Measurements from ENCODE around the gene PARVA.
A peak's percentile ranks its signal among the peaks of the same experiment; 100 is the strongest.

DNA sequence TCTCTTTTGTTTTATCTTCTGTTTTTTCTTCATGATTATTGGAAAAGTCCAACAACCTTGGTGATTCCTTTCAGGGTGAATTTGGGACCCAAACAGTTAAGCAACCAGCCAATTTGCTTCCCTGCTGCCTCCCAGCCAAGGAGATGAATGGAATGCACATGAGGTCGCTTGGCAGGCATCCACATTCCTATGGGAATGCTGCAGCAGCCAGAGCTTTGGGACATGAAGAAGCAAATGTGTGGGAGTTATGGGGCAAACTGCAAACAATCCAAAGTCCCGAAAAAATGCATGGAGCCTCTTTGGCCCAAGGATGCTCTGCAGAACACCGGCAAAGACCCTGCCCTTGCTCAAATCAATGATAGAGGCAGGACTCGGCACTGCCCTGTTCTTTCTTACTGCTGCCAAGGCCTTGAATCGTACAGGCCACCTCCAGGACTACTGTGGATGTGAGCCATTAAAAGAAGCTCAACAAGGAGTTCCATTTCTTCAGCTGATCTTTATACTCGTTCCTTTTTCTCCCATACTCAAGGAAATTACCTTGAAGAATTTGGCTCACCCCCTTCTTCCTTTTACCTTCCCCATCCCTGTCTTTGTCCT, 179.5 kb downstream of the PARVA start:
- TF ChIP-seq, protein P1, sequence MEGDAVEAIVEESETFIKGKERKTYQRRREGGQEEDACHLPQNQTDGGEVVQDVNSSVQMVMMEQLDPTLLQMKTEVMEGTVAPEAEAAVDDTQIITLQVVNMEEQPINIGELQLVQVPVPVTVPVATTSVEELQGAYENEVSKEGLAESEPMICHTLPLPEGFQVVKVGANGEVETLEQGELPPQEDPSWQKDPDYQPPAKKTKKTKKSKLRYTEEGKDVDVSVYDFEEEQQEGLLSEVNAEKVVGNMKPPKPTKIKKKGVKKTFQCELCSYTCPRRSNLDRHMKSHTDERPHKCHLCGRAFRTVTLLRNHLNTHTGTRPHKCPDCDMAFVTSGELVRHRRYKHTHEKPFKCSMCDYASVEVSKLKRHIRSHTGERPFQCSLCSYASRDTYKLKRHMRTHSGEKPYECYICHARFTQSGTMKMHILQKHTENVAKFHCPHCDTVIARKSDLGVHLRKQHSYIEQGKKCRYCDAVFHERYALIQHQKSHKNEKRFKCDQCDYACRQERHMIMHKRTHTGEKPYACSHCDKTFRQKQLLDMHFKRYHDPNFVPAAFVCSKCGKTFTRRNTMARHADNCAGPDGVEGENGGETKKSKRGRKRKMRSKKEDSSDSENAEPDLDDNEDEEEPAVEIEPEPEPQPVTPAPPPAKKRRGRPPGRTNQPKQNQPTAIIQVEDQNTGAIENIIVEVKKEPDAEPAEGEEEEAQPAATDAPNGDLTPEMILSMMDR (IDR thresholded peaks at IDR 0.05) = no peak
- peak; percentile 23 to 58 (median 52) for TF ChIP-seq POLR2AphosphoS5 (IDR thresholded peaks at IDR 0.05)
- no peak for TF ChIP-seq POLR2A (IDR thresholded peaks at IDR 0.05)

Data from sigmoid colon (tissue), 4 donors.